ENCODE measurements around the gene THY1. TPM values are rescaled to one million over a fixed set of nuclear protein-coding genes. Genes with fewer than 3 reads are reported as not detected.

Gene THY1
- total and polyA plus RNA-seq, 9 of the 15 experiments (the other 6 are each of a cell fraction or from before 2014, with no cell fraction given) = 0.07 to 0.40 (median 0.16) TPM; not detected in 5

DNA sequence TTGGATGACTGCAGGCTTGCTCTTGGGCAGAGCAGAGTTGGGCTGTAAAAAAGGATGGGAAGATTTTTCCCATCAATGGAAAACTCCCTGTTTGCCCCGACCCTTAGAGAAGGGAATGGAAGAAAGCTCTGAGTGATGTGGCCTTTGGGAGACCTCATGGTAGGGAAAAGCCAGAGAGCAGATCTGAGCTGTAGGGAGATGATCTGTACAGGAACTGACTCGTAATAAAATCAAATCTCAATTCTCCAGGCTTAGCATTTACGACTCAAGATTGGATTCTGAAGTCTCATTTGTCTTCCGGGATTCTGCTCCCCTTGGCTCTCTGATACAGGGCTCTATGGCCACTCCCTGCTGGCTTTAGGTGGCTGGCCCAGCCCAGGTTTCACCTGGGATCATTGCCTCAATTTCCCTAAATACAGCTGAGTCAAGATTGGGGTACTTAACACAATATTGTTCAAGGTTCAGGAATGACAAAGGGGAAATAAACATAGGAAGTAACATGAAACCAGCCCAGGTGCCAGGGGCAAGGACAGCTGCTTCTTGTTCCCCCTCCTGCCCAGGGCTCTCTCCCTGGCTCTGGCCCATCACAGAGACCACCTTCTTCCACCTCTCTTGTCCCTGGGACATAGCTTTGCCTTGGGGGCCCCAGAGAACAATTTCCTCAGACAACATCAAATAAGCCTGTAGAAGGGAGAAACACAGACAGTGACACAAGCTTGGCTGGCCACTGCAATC, 38.4 kb upstream of the THY1 start:
- ATAC-seq (peak; percentile 51; the same call in 1 of the 3 replicates), FAIRE-seq (no peak), DNase-seq (ENCODE audit: extremely low read depth in 1 of 4, low spot score in 3 of 4) (no peak)
- Histone ChIP-seq H3K27me3 (ENCODE audit: control insufficient read depth in 2 of 2, insufficient read depth in 2 of 2, low read length in 2 of 2) (no peaks in the 10 kb centered on the region), H3K9ac (ENCODE audit: insufficient read depth in 1 of 2, low read depth in 2 of 2, low read length in 2 of 2) (no peak overlapping the region), H4K20me1 (replicated peaks; ENCODE audit: control insufficient read depth, insufficient read depth, low read length) (no peaks in the 10 kb centered on the region), H3K79me2 (ENCODE audit: control insufficient read depth, insufficient read depth, low read length) (no peaks in the 10 kb centered on the region), H2AFZ (ENCODE audit: low read depth, low read length) (no peak overlapping the region), H3K9me1 (ENCODE audit: control insufficient read depth, insufficient read depth, low read length) (no peaks in the 10 kb centered on the region), H3K4me2 (ENCODE audit: insufficient read depth, low read length) (no peak overlapping the region), H3K4me3 (no peak overlapping the region), H3K27ac (ENCODE audit: extremely low read depth, low read depth, low read length) (no peak overlapping the region), H3K4me1 (replicated peaks in 1 of 2; ENCODE audit: control insufficient read depth in 2 of 2, insufficient read depth in 2 of 2, low read length in 2 of 2) (peaks cover 4 to 9% of the 10 kb centered on the region in 2 experiments; a peak in 3 of 5 replicates), H3K9me3 (replicated peaks; ENCODE audit: control insufficient read depth, insufficient read depth, low read depth, low read length) (no peaks in the 10 kb centered on the region), H3K36me3 (ENCODE audit: control insufficient read depth, insufficient read depth, low read length) (no peaks in the 10 kb centered on the region)
- ChIA-PET POLR2A (interaction anchor here (0.7 kb wide), 1 partner anchor 93 kb away, joined by 3 read pairs; no protein-coding TSS in a partner anchor), CTCF (ENCODE audit: low intra/inter-chr PET ratio) (no interaction called here)
- 2% methylated on average over 4 of the region's 4 CpGs for WGBS (ENCODE audit: insufficient coverage, low coverage, missing lambda C conversion rate)
- intact Hi-C loops (cut with micrococcal nuclease) (no loop called here), in situ Hi-C loops (cut with MboI) (no loop called here)
- BruUV-seq (replicated peaks) = no TSS peak
- TF ChIP-seq NBN (IDR thresholded peaks at IDR 0.05; ENCODE audit: low read depth) (no peak), ZNF146 (CRISPR knock-in tag; IDR thresholded peaks at IDR 0.05; ENCODE audit: unreplicated experiment) (no peak), DMBX1 (CRISPR knock-in tag; IDR thresholded peaks at IDR 0.05; ENCODE audit: borderline replicate concordance) (no peak), MBD2 (IDR thresholded peaks at IDR 0.05; ENCODE audit: borderline replicate concordance, low read depth) (no peak), ARHGAP35 (IDR thresholded peaks at IDR 0.05; ENCODE audit: partially characterized antibody) (no peak), MTA1 (IDR thresholded peaks at IDR 0.05; ENCODE audit: borderline replicate concordance) (no peak), ZNF263 (CRISPR knock-in tag; IDR thresholded peaks at IDR 0.05; ENCODE audit: borderline replicate concordance) (no peak), SNIP1 (IDR thresholded peaks at IDR 0.05; ENCODE audit: low read depth) (no peak), PHF21A (IDR thresholded peaks at IDR 0.05; ENCODE audit: borderline replicate concordance, low read depth) (no peak)
